Smooth muscle cell (in vitro differentiated cells): ENCODE measurements around the gene GNAQ. TPM values are rescaled to one million over a fixed set of nuclear protein-coding genes. Genes with fewer than 3 reads are reported as not detected.

Experiments
- DNase-seq: peaks from one replicate; lab custom pipeline; 2025; ENCODE audit not compliant: unreplicated experiment; lab: John Stamatoyannopoulos, UW
- H2AFZ ChIP-seq: fragments of 200-600 bp; sonication (generic); 2 replicates; pipeline ENCODE4 v1.6.0; 2016; ENCODE audit warnings: antibody characterized with exemption, low read depth, mild to moderate bottlenecking
- H3F3A ChIP-seq: fragments of 200-600 bp; sonication (generic); 2 replicates; pipeline ENCODE4 v1.6.0; 2017; ENCODE audit warnings: antibody characterized with exemption, low read depth
- H3K27ac ChIP-seq: fragments of 200-600 bp; sonication (generic); 2 replicates; pipeline ENCODE4 v1.5.1; 2016; ENCODE audit warnings: low read depth, mild to moderate bottlenecking
- H3K27me3 ChIP-seq: fragments of 200-600 bp; sonication (generic); 2 replicates; pipeline ENCODE4 v1.6.1; 2016; ENCODE audit warnings: low read depth, mild to moderate bottlenecking
- H3K36me3 ChIP-seq: fragments of 200-600 bp; sonication (generic); 2 replicates; pipeline ENCODE4 v1.5.1; 2016; ENCODE audit warnings: low read depth
- H3K4me1 ChIP-seq: fragments of 200-600 bp; sonication (generic); 2 replicates; pipeline ENCODE4 v1.5.1; 2016; ENCODE audit warnings: low read depth
- H3K4me2 ChIP-seq: fragments of 200-600 bp; sonication (generic); 2 replicates; pipeline ENCODE4 v1.6.0; 2016; ENCODE audit warnings: mild to moderate bottlenecking
- H3K4me3 ChIP-seq: fragments of 200-600 bp; sonication (generic); 2 replicates; pipeline ENCODE4 v1.5.1; 2016; ENCODE audit warnings: mild to moderate bottlenecking
- H3K79me2 ChIP-seq: fragments of 200-600 bp; sonication (generic); 2 replicates; pipeline ENCODE4 v1.6.0; 2016; ENCODE audit warnings: low read depth, mild to moderate bottlenecking
- H3K9ac ChIP-seq: fragments of 200-600 bp; sonication (generic); 2 replicates; pipeline ENCODE4 v1.6.0; 2016; ENCODE audit warnings: low read depth
- H3K9me3 ChIP-seq: fragments of 200-600 bp; sonication (generic); replicated peaks from 2 replicates; pipeline ENCODE4 v1.5.1; 2016; ENCODE audit warnings: low read depth
- H4K20me1 ChIP-seq: fragments of 200-600 bp; sonication (generic); 2 replicates; pipeline ENCODE4 v1.6.0; 2016; ENCODE audit warnings: low read depth
- CTCF ChIP-seq: fragments of 200-600 bp; sonication (generic); IDR thresholded peaks from 2 replicates; pipeline ENCODE4 v1.5.1; 2017; ENCODE audit warnings: borderline replicate concordance, mild to moderate bottlenecking, antibody characterized with exemption; ENCODE audit not compliant: insufficient read depth, poor library complexity, severe bottlenecking
- WGBS: methylation state at CpG from one replicate; pipeline ENCODE4 v1.1.7; 2016; ENCODE audit warnings: low lambda C conversion rate; 5-methylcytosine and 5-hydroxymethylcytosine counted together
- polyA plus RNA-seq: library from polyadenylated mRNA; unstranded; fragments of >200 nt; fragmentation: Nextera tagmentation; extraction: Ambion mirVana; gene quantifications from 2 replicates; pipeline ENCODE4 v1.2.1, GENCODE V29; 2016
- total RNA-seq: library from RNA; depleted of rRNA; stranded (reverse); fragments of >200 nt; gene quantifications from 2 replicates; pipeline ENCODE4 v1.2.3, GENCODE V29; 2014

GNAQ gene
- total and polyA plus RNA-seq, 2 experiments from 2014 or later = 12.5 to 41.4 TPM

GRCh38 chr9:77991191-77991590 lies 40.4 kb downstream of the GNAQ start:
- Histone ChIP-seq H3K79me2 (peaks cover 59% of the 10 kb centered on the region), H2AFZ (no peak overlapping the region), H3K9me3 (no peaks in the 10 kb centered on the region), H3K36me3 (no peaks in the 10 kb centered on the region), H3K9ac (no peak overlapping the region), H3K27me3 (no peaks in the 10 kb centered on the region), H4K20me1 (peaks cover 88% of the 10 kb centered on the region), H3F3A (no peaks in the 10 kb centered on the region), H3K4me1 (no peaks in the 10 kb centered on the region), H3K4me2 (no peak overlapping the region), H3K27ac (no peak overlapping the region), H3K4me3 (no peak overlapping the region)
- TF ChIP-seq CTCF = no peak
- DNase-seq = no peak
- WGBS = 85% methylated on average over 5 of the region's 5 CpGs

- no peak overlapping the region for H2AFZ ChIP-seq
- TF ChIP-seq CTCF = no peak
- no peak overlapping the region for H3K9ac ChIP-seq
- no peaks in the 10 kb centered on the region for H3K27me3 ChIP-seq
- H3K4me2 ChIP-seq = no peak overlapping the region
- peaks cover 59% of the 10 kb centered on the region for H3K79me2 ChIP-seq
- DNase-seq = no peak
- peaks cover 86% of the 10 kb centered on the region for H4K20me1 ChIP-seq
- no peaks in the 10 kb centered on the region for H3K4me1 ChIP-seq
- no peaks in the 10 kb centered on the region for H3F3A ChIP-seq
- H3K27ac ChIP-seq = no peak overlapping the region
- H3K4me3 ChIP-seq = no peak overlapping the region
- no peaks in the 10 kb centered on the region for H3K36me3 ChIP-seq
- no peaks in the 10 kb centered on the region for H3K9me3 ChIP-seq
Measured at GRCh38 chr9:77989909-77990308, 41.7 kb downstream of the GNAQ start.

- TF ChIP-seq CTCF = no peak
- H3K4me3 ChIP-seq = no peak overlapping the region
- H3K9me3 ChIP-seq = no peaks in the 10 kb centered on the region
- no peak overlapping the region for H3K4me2 ChIP-seq
- H3K79me2 ChIP-seq = peaks cover 60% of the 10 kb centered on the region
- H3K36me3 ChIP-seq = no peaks in the 10 kb centered on the region
- WGBS = 98% methylated on average over 2 of the region's 2 CpGs
- no peaks in the 10 kb centered on the region for H3F3A ChIP-seq
- H2AFZ ChIP-seq = no peak overlapping the region
- H4K20me1 ChIP-seq = peaks cover 87% of the 10 kb centered on the region
- no peaks in the 10 kb centered on the region for H3K27me3 ChIP-seq
- H3K4me1 ChIP-seq = no peaks in the 10 kb centered on the region
- H3K27ac ChIP-seq = no peak overlapping the region
- no peak for DNase-seq
- no peak overlapping the region for H3K9ac ChIP-seq
Measured at GRCh38 chr9:77989458-77989857, 42.2 kb downstream of the GNAQ start.

- TF ChIP-seq CTCF = no peak
- peaks cover 95% of the 10 kb centered on the region for H4K20me1 ChIP-seq
- 89% methylated on average over 1 of the region's 1 CpG for WGBS
- no peaks in the 10 kb centered on the region for H3F3A ChIP-seq
- H3K9me3 ChIP-seq = no peaks in the 10 kb centered on the region
- H3K79me2 ChIP-seq = peaks cover 59% of the 10 kb centered on the region
- H3K9ac ChIP-seq = no peak overlapping the region
- no peaks in the 10 kb centered on the region for H3K36me3 ChIP-seq
- H3K27me3 ChIP-seq = no peaks in the 10 kb centered on the region
- no peak overlapping the region for H3K27ac ChIP-seq
- no peak overlapping the region for H2AFZ ChIP-seq
- no peaks in the 10 kb centered on the region for H3K4me1 ChIP-seq
- no peak overlapping the region for H3K4me2 ChIP-seq
- no peak overlapping the region for H3K4me3 ChIP-seq
- no peak for DNase-seq
Measured at GRCh38 chr9:77988630-77989029, 43.0 kb downstream of the GNAQ start.
